HCT116 (cell line): Measurements from ENCODE around the gene PUSL1. TPM values are rescaled to one million over a fixed set of nuclear protein-coding genes. Genes with fewer than 3 reads are reported as not detected.
A peak's percentile ranks its signal among the peaks of the same experiment; 100 is the strongest.

Source experiments
- ATAC-seq: fragments of 200-7000 bp; cut with Tn5 transposase; 2 replicates; pipeline ENCODE4 v1.9.1; 2020; ENCODE audit warnings: mild to moderate bottlenecking, moderate library complexity
- BruUV-seq: library from RNA; stranded (reverse); fragments of 400-500 nt; replicated peaks from 2 replicates; lab custom pipeline; 2021; lab: Mats Ljungman, UMichigan
- CTCF ChIA-PET: fragments of 300-600 bp; sonication (Branson Sonifier 250); formaldehyde crosslinking; loops from one replicate; lab custom pipeline; 2021; ENCODE audit warnings: antibody characterized with exemption; lab: Charles Lee
- POLR2A ChIA-PET: fragments of 300-600, 350-600 bp; sonication (Branson Sonifier 250); formaldehyde crosslinking; loops from one replicate; lab custom pipeline; 2021; ENCODE audit warnings: antibody characterized with exemption; lab: Charles Lee
- RAD21 ChIA-PET, 2 experiments: fragments of 300-600 bp; sonication (Branson Sonifier 250); formaldehyde crosslinking; loops; one replicate each; lab custom pipeline; 2023; ENCODE audit warnings: low total read pairs in 2 of 2; ENCODE audit not compliant: uncharacterized antibody in 2 of 2, unreplicated experiment in 2 of 2, low non-redundant PET in 1 of 2; lab: Charles Lee
- DNase-seq: peaks from one replicate; pipeline ENCODE4 v3.0.0-alpha.2; 2010; ENCODE audit warnings: low read depth, low spot score
- H2AFZ ChIP-seq: fragments of 200-600 bp; shearing (Covaris generic), sonication (generic); 2 replicates; pipeline ENCODE4 v1.6.1; 2017; ENCODE audit warnings: low read depth, mixed run types, mixed read lengths, antibody characterized with exemption, low read length; ENCODE audit not compliant: poor library complexity, severe bottlenecking
- H3K27ac ChIP-seq: 2 replicates; pipeline ENCODE4 v1.5.1; 2012; ENCODE audit warnings: low read depth, low read length
- H3K27me3 ChIP-seq: fragments of 200-600 bp; sonication (generic); 2 replicates; pipeline ENCODE4 v1.6.1; 2016; ENCODE audit warnings: mixed run types, low read length, mixed read lengths; ENCODE audit not compliant: insufficient read depth
- H3K36me3 ChIP-seq, 2 experiments: fragments of 200-500 bp in 1 of 2; fragments of 200-600 bp in 1 of 2; sonication (Bioruptor generic) in 1 of 2; sonication (generic) in 1 of 2; 2 replicates each; pipeline versions ENCODE4 v1.5.1 to v1.6.1; 2014 to 2016; ENCODE audit warnings: low read length in 2 of 2, inconsistent platforms in 1 of 2, mixed read lengths in 1 of 2, mixed run types in 1 of 2; ENCODE audit not compliant: insufficient read depth in 2 of 2, control insufficient read depth in 1 of 2
- H3K4me1 ChIP-seq, 2 experiments: fragments of 200-600 bp in 1 of 2; sonication (generic) in 1 of 2; 2 replicates each; pipeline versions ENCODE4 v1.5.1 to v1.6.1; 2012 to 2017; ENCODE audit warnings: low read length in 2 of 2, inconsistent platforms in 1 of 2, mild to moderate bottlenecking in 1 of 2, mixed read lengths in 1 of 2, mixed run types in 1 of 2, moderate library complexity in 1 of 2; ENCODE audit not compliant: insufficient read depth in 2 of 2, control insufficient read depth in 1 of 2
- H3K4me2 ChIP-seq: fragments of 200-600 bp; sonication (generic); 2 replicates; pipeline ENCODE4 v1.6.1; 2017; ENCODE audit warnings: mixed run types, low read length, mixed read lengths
- H3K4me3 ChIP-seq, 2 experiments: fragments of 200-600 bp in 1 of 2; sonication (generic) in 1 of 2; replicated peaks in 1 of 2; 2 replicates each; pipeline ENCODE4 v1.5.1; 2011 to 2016; ENCODE audit warnings: low read length in 2 of 2, control low read depth in 1 of 2, low read depth in 1 of 2, mild to moderate bottlenecking in 1 of 2, mixed read lengths in 1 of 2, mixed run types in 1 of 2
- H3K79me2 ChIP-seq: fragments of 200-600 bp; sonication (generic); 2 replicates; pipeline ENCODE4 v1.6.1; 2017; ENCODE audit warnings: mild to moderate bottlenecking, mixed run types, low read length, moderate library complexity, mixed read lengths; ENCODE audit not compliant: insufficient read depth
- H3K9ac ChIP-seq: fragments of 200-600 bp; sonication (generic); 2 replicates; pipeline ENCODE4 v1.6.1; 2016; ENCODE audit warnings: low read length, mixed read lengths
- H3K9me2 ChIP-seq: fragments of 200-600 bp; sonication (generic), shearing (Covaris generic); 2 replicates; pipeline ENCODE4 v1.6.1; 2017; ENCODE audit warnings: mixed run types, mild to moderate bottlenecking, moderate library complexity; ENCODE audit not compliant: insufficient read depth
- H3K9me3 ChIP-seq, 2 experiments: fragments of 200-500 bp in 1 of 2; fragments of 200-600 bp in 1 of 2; sonication (Bioruptor generic) in 1 of 2; sonication (generic) in 1 of 2; 2 replicates each; pipeline ENCODE4 v1.6.1; 2014 to 2017; ENCODE audit warnings: low read length in 2 of 2, mixed read lengths in 2 of 2, inconsistent platforms in 1 of 2, low read depth in 1 of 2, mild to moderate bottlenecking in 1 of 2, mixed run types in 1 of 2, moderate library complexity in 1 of 2; ENCODE audit not compliant: control insufficient read depth in 1 of 2, insufficient read depth in 1 of 2
- H4K20me1 ChIP-seq: fragments of 200-600 bp; sonication (generic), shearing (Covaris generic); 2 replicates; pipeline ENCODE4 v1.6.1; 2017; ENCODE audit warnings: mixed run types, mild to moderate bottlenecking, moderate library complexity; ENCODE audit not compliant: insufficient read depth
- CTCF ChIP-seq, 3 experiments: fragments of 200-600 bp in 1 of 3; sonication (generic) in 1 of 3; IDR thresholded peaks in 2 of 3; conservative IDR thresholded peaks in 1 of 3; 2 replicates each; pipeline ENCODE4 v1.5.1; 2012 to 2017; ENCODE audit warnings: low read depth in 2 of 3, low read length in 2 of 3, antibody characterized with exemption in 1 of 3, borderline replicate concordance in 1 of 3, control low read depth in 1 of 3, mild to moderate bottlenecking in 1 of 3, mixed read lengths in 1 of 3, mixed run types in 1 of 3, moderate library complexity in 1 of 3; ENCODE audit not compliant: insufficient read depth in 1 of 3
- ZBTB33 ChIP-seq: IDR thresholded peaks from 2 replicates; pipeline ENCODE4 v1.6.1; 2011; ENCODE audit warnings: mild to moderate bottlenecking, low read length, moderate library complexity; ENCODE audit not compliant: insufficient replicate concordance; ENCODE audit errors: extremely low read depth
- ZNF274 ChIP-seq: fragments of 200-500 bp; sonication (Bioruptor generic); IDR thresholded peaks from 2 replicates; pipeline ENCODE4 v1.6.1; 2014; ENCODE audit warnings: mild to moderate bottlenecking, low read depth, low read length, inconsistent platforms
- intact Hi-C: fragments of 100-400 bp; cut with micrococcal nuclease; formaldehyde crosslinking; loops from 2 replicates; pipeline ENCODE4 v1.10.0; 2022
- total RNA-seq: library from RNA; stranded (reverse); gene quantifications from one replicate; pipeline ENCODE4 v1.2.1, GENCODE V29; 2021; ENCODE audit not compliant: unreplicated experiment

PUSL1 gene
- total RNA-seq, 1 experiment from 2014 or later, result 47.2 TPM

- Histone ChIP-seq H4K20me1 (peaks cover 3% of the 10 kb centered on the region; the same call in 1 of the 2 replicates), H3K9me2 (no peaks in the 10 kb centered on the region), H3K36me3 (peaks cover 0 to 4% of the 10 kb centered on the region in 2 experiments; a peak in 3 of 4 replicates), H3K27me3 (no peaks in the 10 kb centered on the region), H3K4me3 (peak overlapping the region; percentile 60 to 86), H3K27ac (peak overlapping the region; percentile 99), H2AFZ (no peak overlapping the region), H3K4me2 (peak overlapping the region; percentile 99), H3K79me2 (peaks cover 36% of the 10 kb centered on the region), H3K9ac (peak overlapping the region; percentile 79), H3K4me1 (peaks cover 36 to 60% of the 10 kb centered on the region in 2 experiments), H3K9me3 (no peaks in the 10 kb centered on the region)
- ChIA-PET CTCF (no interaction called here), RAD21 (no interaction called here), POLR2A (no interaction called here)
- intact Hi-C loops, result loop anchor here (5.0 kb wide), 1 partner anchor 41 kb away; the partner anchor contains the start of gene DVL1
- TF ChIP-seq CTCF (IDR thresholded peaks at IDR 0.05 in 2 of 3, conservative IDR thresholded peaks at IDR 0.05 in 1 of 3; ENCODE audit: borderline replicate concordance in 1 of 3, insufficient read depth in 1 of 3, low read depth in 2 of 3, low read length in 2 of 3) (peak in 1 of 3 experiments; percentile 34; a peak in 1 of 6 replicates), ZNF274 (no peak), ZBTB33 (no peak)
- DNase-seq, result no peak
- BruUV-seq, result no TSS peak
- no peak for ATAC-seq
Measured at GRCh38 chr1:1306070-1306660, 2.2 kb upstream of the PUSL1 start.
